Mesenchymal stem cell (in vitro differentiated cells and primary cell): Measurements from ENCODE around the gene RAB27B.

ENCODE experiments used
- DNase-seq: peaks from one replicate; pipeline ENCODE4 v3.0.0-alpha.2; 2013
- H2AFZ ChIP-seq: one replicate; pipeline ENCODE4 v1.6.1; 2013; ENCODE audit warnings: low read depth, mild to moderate bottlenecking, control low read depth, inconsistent platforms, low read length, moderate library complexity
- H2AK5ac ChIP-seq: 2 replicates; pipeline ENCODE4 v1.6.1; 2013; ENCODE audit warnings: low read length, moderate library complexity, mild to moderate bottlenecking, inconsistent platforms; ENCODE audit not compliant: severe bottlenecking
- H2BK120ac ChIP-seq: one replicate; pipeline ENCODE4 v1.6.1; 2013; ENCODE audit warnings: low read depth, mild to moderate bottlenecking, inconsistent platforms, low read length, moderate library complexity
- H2BK12ac ChIP-seq, 2 experiments: one replicate each; pipeline ENCODE4 v1.6.1; 2013; ENCODE audit warnings: inconsistent platforms in 2 of 2, low read length in 2 of 2, mild to moderate bottlenecking in 2 of 2, moderate library complexity in 2 of 2, control low read depth in 1 of 2
- H2BK15ac ChIP-seq: one replicate; pipeline ENCODE4 v1.6.1; 2013; ENCODE audit warnings: mild to moderate bottlenecking, low read depth, inconsistent platforms; ENCODE audit not compliant: poor library complexity, severe bottlenecking
- H2BK5ac ChIP-seq: 2 replicates; pipeline ENCODE4 v1.6.1; 2013; ENCODE audit warnings: low read depth, mild to moderate bottlenecking, low read length, control low read depth, inconsistent platforms; ENCODE audit not compliant: poor library complexity, severe bottlenecking
- H3K14ac ChIP-seq, 2 experiments: one replicate each; pipeline ENCODE4 v1.6.1; 2013; ENCODE audit warnings: inconsistent platforms in 2 of 2, low read length in 2 of 2, control low read depth in 1 of 2, mild to moderate bottlenecking in 1 of 2, moderate library complexity in 1 of 2
- H3K18ac ChIP-seq, 2 experiments: one replicate each; pipeline ENCODE4 v1.6.1; 2013; ENCODE audit warnings: inconsistent platforms in 2 of 2, low read length in 2 of 2, control low read depth in 1 of 2, low read depth in 1 of 2, mild to moderate bottlenecking in 1 of 2
- H3K23ac ChIP-seq, 2 experiments: one replicate each; pipeline ENCODE4 v1.6.1; 2013; ENCODE audit warnings: inconsistent platforms in 2 of 2, low read length in 2 of 2, mild to moderate bottlenecking in 2 of 2, moderate library complexity in 2 of 2, control low read depth in 1 of 2
- H3K27ac ChIP-seq: 2 replicates; pipeline ENCODE4 v1.5.1; 2013; ENCODE audit warnings: mild to moderate bottlenecking, moderate library complexity, low read length, control low read depth, inconsistent platforms; ENCODE audit not compliant: poor library complexity, severe bottlenecking
- H3K27me3 ChIP-seq, 2 experiments: 2 replicates each; pipeline versions ENCODE4 v1.6.1 to v1.7.0; 2013; ENCODE audit warnings: low read length in 2 of 2, mild to moderate bottlenecking in 2 of 2, moderate library complexity in 2 of 2, control low read depth in 1 of 2, inconsistent platforms in 1 of 2; ENCODE audit not compliant: control insufficient read depth in 1 of 2, insufficient read depth in 1 of 2
- H3K36me3 ChIP-seq, 2 experiments: 2 replicates each; pipeline versions ENCODE4 v1.6.1 to v1.7.0; 2013; ENCODE audit warnings: low read length in 2 of 2, control low read depth in 1 of 2, inconsistent platforms in 1 of 2, low read depth in 1 of 2, mild to moderate bottlenecking in 1 of 2; ENCODE audit not compliant: insufficient read depth in 2 of 2, control insufficient read depth in 1 of 2
- H3K4ac ChIP-seq, 2 experiments: one replicate each; pipeline ENCODE4 v1.6.1; 2013; ENCODE audit warnings: inconsistent platforms in 2 of 2, low read length in 2 of 2, mild to moderate bottlenecking in 2 of 2, moderate library complexity in 2 of 2, control low read depth in 1 of 2, low read depth in 1 of 2
- H3K4me1 ChIP-seq: 2 replicates; pipeline ENCODE4 v1.6.1; 2013; ENCODE audit warnings: low read depth, low read length, control low read depth; ENCODE audit not compliant: control insufficient read depth, insufficient read depth
- H3K4me2 ChIP-seq: 2 replicates; pipeline ENCODE4 v1.6.1; 2013; ENCODE audit warnings: low read length, mild to moderate bottlenecking, inconsistent platforms; ENCODE audit not compliant: poor library complexity, severe bottlenecking
- H3K4me3 ChIP-seq, 2 experiments: 2 replicates each; pipeline versions ENCODE4 v1.5.1 to v1.7.0; 2013; ENCODE audit warnings: low read length in 2 of 2, mild to moderate bottlenecking in 2 of 2, control low read depth in 1 of 2, low read depth in 1 of 2; ENCODE audit not compliant: insufficient read depth in 1 of 2
- H3K79me1 ChIP-seq: replicated peaks from 2 replicates; pipeline ENCODE4 v1.6.1; 2013; ENCODE audit warnings: mild to moderate bottlenecking, control low read depth, low read length, inconsistent platforms; ENCODE audit not compliant: poor library complexity, severe bottlenecking
- H3K9ac ChIP-seq: 2 replicates; pipeline ENCODE4 v1.7.0; 2013; ENCODE audit warnings: mild to moderate bottlenecking, low read length, moderate library complexity
- H3K9me3 ChIP-seq: 2 replicates; pipeline ENCODE4 v1.7.0; 2013; ENCODE audit warnings: mild to moderate bottlenecking, low read length; ENCODE audit not compliant: control insufficient read depth
- H4K8ac ChIP-seq: one replicate; pipeline ENCODE4 v1.6.1; 2013; ENCODE audit warnings: inconsistent platforms, mild to moderate bottlenecking, low read length, moderate library complexity
- H4K91ac ChIP-seq: one replicate; pipeline ENCODE4 v1.6.1; 2013; ENCODE audit warnings: mild to moderate bottlenecking, low read length, inconsistent platforms
- WGBS: methylation state at CpG from one replicate; pipeline ENCODE4 v1.1.7; 2013; ENCODE audit warnings: mixed read lengths; 5-methylcytosine and 5-hydroxymethylcytosine counted together

Gene RAB27B

DNA sequence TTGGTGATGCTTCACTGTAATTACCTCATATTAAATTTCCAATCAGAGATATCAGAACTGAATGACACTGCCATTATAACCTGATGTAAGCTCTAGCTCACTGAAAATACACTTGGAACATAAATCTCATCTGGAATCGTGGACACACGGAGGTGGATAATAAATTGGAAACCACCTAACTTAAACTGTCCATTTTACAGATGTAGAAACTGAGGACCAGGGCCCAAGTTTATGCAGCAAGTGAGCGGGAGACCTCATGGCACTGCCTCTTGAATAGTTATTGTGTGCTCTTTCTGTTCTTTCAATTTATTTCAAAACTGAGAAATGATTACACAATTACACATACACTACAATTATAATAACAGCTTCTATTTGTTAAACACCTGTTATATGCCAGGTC lies 110.2 kb downstream of the RAB27B start:
- H4K8ac ChIP-seq, result no peak overlapping the region
- H3K18ac ChIP-seq, result no peak overlapping the region
- H3K14ac ChIP-seq, result no peak overlapping the region
- H3K4me3 ChIP-seq, result no peak overlapping the region
- no peak overlapping the region for H2AK5ac ChIP-seq
- no peak overlapping the region for H2BK120ac ChIP-seq
- H2BK15ac ChIP-seq, result no peak overlapping the region
- H3K27me3 ChIP-seq, result no peaks in the 10 kb centered on the region
- DNase-seq, result no peak
- H3K27ac ChIP-seq, result no peak overlapping the region
- no peak overlapping the region for H3K23ac ChIP-seq
- no peak overlapping the region for H4K91ac ChIP-seq
- H2AFZ ChIP-seq, result no peak overlapping the region
- H3K79me1 ChIP-seq, result no peaks in the 10 kb centered on the region
- H3K9me3 ChIP-seq, result no peaks in the 10 kb centered on the region
- H3K4me1 ChIP-seq, result no peaks in the 10 kb centered on the region
- H3K4me2 ChIP-seq, result no peak overlapping the region
- WGBS, result 100% methylated on average over 2 of the region's 3 CpGs
- no peak overlapping the region for H3K9ac ChIP-seq
- no peaks in the 10 kb centered on the region for H3K36me3 ChIP-seq
- H3K4ac ChIP-seq, result no peak overlapping the region
- H2BK5ac ChIP-seq, result no peak overlapping the region
- H2BK12ac ChIP-seq, result no peak overlapping the region

DNA sequence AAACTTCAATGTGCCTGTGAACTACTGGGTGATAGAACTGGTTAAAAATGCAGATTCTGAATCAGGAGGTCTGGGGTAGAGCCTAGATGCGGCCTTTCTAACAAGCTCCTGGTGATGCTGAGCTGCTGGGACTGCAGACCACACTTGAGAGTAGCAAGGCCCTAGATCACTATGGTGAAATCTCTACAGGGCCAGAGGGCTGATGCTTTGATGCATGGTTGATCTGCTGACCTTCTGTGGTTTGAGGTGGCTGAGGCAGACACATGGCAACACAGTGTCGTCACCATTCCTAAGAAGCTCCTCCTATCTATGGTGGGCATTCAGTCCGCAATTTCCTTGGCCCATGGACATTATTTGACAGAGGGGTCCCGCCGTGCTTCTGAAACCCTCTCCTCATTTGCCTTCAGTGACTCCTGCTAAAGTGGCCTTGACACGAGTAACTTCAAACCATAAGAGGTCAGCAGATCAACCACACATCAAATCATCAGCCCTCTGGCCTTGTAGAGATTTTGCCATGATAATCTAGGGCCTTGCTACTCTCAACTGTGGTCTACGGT lies 111.2 kb downstream of the RAB27B start:
- no peak overlapping the region for H3K27ac ChIP-seq
- no peaks in the 10 kb centered on the region for H3K79me1 ChIP-seq
- no peak overlapping the region for H2BK120ac ChIP-seq
- H3K14ac ChIP-seq, result no peak overlapping the region
- H3K4me1 ChIP-seq, result no peaks in the 10 kb centered on the region
- no peak overlapping the region for H2BK5ac ChIP-seq
- no peak overlapping the region for H3K4ac ChIP-seq
- H3K4me2 ChIP-seq, result no peak overlapping the region
- WGBS, result 85% methylated on average over 7 of the region's 7 CpGs
- no peak overlapping the region for H2AK5ac ChIP-seq
- no peaks in the 10 kb centered on the region for H3K36me3 ChIP-seq
- H3K27me3 ChIP-seq, result no peaks in the 10 kb centered on the region
- DNase-seq, result peak; percentile 79
- H3K9ac ChIP-seq, result no peak overlapping the region
- H4K8ac ChIP-seq, result no peak overlapping the region
- no peak overlapping the region for H2AFZ ChIP-seq
- H3K9me3 ChIP-seq, result no peaks in the 10 kb centered on the region
- no peak overlapping the region for H2BK15ac ChIP-seq
- no peak overlapping the region for H3K23ac ChIP-seq
- peak overlapping the region in 1 of 2 experiments; percentile 18 for H3K18ac ChIP-seq
- no peak overlapping the region for H2BK12ac ChIP-seq
- no peak overlapping the region for H4K91ac ChIP-seq
- H3K4me3 ChIP-seq, result no peak overlapping the region

DNA sequence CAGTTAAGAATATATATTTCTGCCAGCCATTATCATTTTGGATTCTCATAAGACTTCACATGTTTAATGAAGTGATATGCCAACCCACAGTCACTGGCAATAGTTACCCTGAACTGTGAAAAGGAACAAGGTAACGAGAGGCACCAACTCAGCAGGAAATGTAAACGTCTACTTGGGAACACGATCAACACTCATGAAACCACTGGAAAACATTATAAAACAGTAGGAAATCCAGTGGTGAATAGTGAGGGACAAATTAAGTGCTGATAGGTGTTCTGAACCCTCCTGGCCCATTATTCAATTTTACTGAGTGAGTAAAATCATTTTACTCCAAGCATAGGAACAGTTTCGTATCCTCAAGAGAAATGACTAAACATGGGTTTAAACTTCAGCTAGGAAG lies 113.9 kb downstream of the RAB27B start:
- H4K8ac ChIP-seq, result no peak overlapping the region
- no peak overlapping the region for H2BK12ac ChIP-seq
- WGBS, result 71% methylated on average over 1 of the region's 4 CpGs
- no peak overlapping the region for H3K14ac ChIP-seq
- no peak overlapping the region for H2BK15ac ChIP-seq
- H3K18ac ChIP-seq, result no peak overlapping the region
- H3K23ac ChIP-seq, result no peak overlapping the region
- no peaks in the 10 kb centered on the region for H3K9me3 ChIP-seq
- H2BK120ac ChIP-seq, result no peak overlapping the region
- no peak overlapping the region for H3K27ac ChIP-seq
- no peak overlapping the region for H3K9ac ChIP-seq
- H2AK5ac ChIP-seq, result no peak overlapping the region
- no peaks in the 10 kb centered on the region for H3K79me1 ChIP-seq
- H2AFZ ChIP-seq, result no peak overlapping the region
- no peak overlapping the region for H3K4me2 ChIP-seq
- H3K27me3 ChIP-seq, result no peaks in the 10 kb centered on the region
- peaks cover 2% of the 10 kb centered on the region for H3K4me1 ChIP-seq
- H4K91ac ChIP-seq, result no peak overlapping the region
- no peak for DNase-seq
- H3K36me3 ChIP-seq, result no peaks in the 10 kb centered on the region
- no peak overlapping the region for H2BK5ac ChIP-seq
- no peak overlapping the region for H3K4ac ChIP-seq
- no peak overlapping the region for H3K4me3 ChIP-seq

DNA sequence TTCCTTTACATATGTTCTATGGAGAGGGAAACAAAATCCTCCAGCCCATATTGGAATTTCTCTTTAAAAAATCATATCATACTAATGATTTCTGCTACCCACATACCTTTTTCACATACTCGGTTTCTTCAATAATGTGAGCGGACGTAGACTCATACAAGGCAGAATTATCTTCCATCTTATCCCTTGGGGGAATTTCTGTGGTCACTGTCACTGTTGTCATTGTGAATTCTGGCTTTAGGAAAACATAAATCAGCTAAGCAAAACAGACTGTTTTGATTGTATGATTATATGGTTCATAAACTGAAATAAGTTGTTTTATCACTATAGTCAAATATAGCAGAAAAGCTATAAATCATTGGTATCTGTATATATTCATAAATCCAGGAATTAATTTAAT lies 114.3 kb downstream of the RAB27B start:
- Histone ChIP-seq H3K79me1 (no peaks in the 10 kb centered on the region), H3K18ac (no peak overlapping the region), H3K27ac (no peak overlapping the region), H3K23ac (no peak overlapping the region), H2AK5ac (no peak overlapping the region), H3K27me3 (no peaks in the 10 kb centered on the region), H3K4me3 (no peak overlapping the region), H2BK5ac (no peak overlapping the region), H2AFZ (no peak overlapping the region), H4K8ac (no peak overlapping the region), H3K9ac (no peak overlapping the region), H2BK120ac (no peak overlapping the region), H3K4ac (no peak overlapping the region), H3K4me2 (no peak overlapping the region), H3K36me3 (no peaks in the 10 kb centered on the region), H4K91ac (no peak overlapping the region), H2BK15ac (no peak overlapping the region), H3K14ac (no peak overlapping the region), H3K9me3 (no peaks in the 10 kb centered on the region), H2BK12ac (no peak overlapping the region), H3K4me1 (peaks cover 2% of the 10 kb centered on the region)
- WGBS, result no CpG with 5 or more reads among the region's 3 CpGs
- no peak for DNase-seq
